HEK293 (cell line): ENCODE data around the gene UGT1A4.
A peak's percentile ranks its signal among the peaks of the same experiment; 100 is the strongest.

Experiments used
- CTCF ChIA-PET: fragments of 350-600 bp; formaldehyde crosslinking; extraction: SDS; loops from one replicate; lab custom pipeline; 2021; ENCODE audit warnings: antibody characterized with exemption; lab: Yijun Ruan, JAX
- POLR2A ChIA-PET: fragments of 300-600 bp; formaldehyde crosslinking; extraction: SDS; loops from one replicate; lab custom pipeline; 2020; ENCODE audit warnings: antibody characterized with exemption, inconsistent platforms; lab: Yijun Ruan, JAX
- H3K27ac ChIP-seq: fragments of 200-500 bp; sonication (Bioruptor generic); 2 replicates; pipeline ENCODE4 v1.5.1; 2014; ENCODE audit warnings: low read depth, low read length, control low read depth, inconsistent platforms; ENCODE audit errors: extremely low read depth
- H3K36me3 ChIP-seq, 2 experiments: fragments of 200-500 bp in 1 of 2; sonication (Bioruptor generic) in 1 of 2; 1 replicate in 1 of 2; 2 replicates in 1 of 2; pipeline ENCODE4 v1.5.1; 2014 to 2017; ENCODE audit warnings: inconsistent platforms in 2 of 2, low read length in 2 of 2; ENCODE audit not compliant: control insufficient read depth in 2 of 2, insufficient read depth in 1 of 2
- H3K4me1 ChIP-seq: fragments of 200-500 bp; sonication (Bioruptor generic); 2 replicates; pipeline ENCODE4 v1.5.1; 2014; ENCODE audit warnings: mild to moderate bottlenecking, low read length, inconsistent platforms; ENCODE audit not compliant: control insufficient read depth, insufficient read depth
- H3K4me3 ChIP-seq: 2 replicates; pipeline ENCODE4 v1.5.1; 2011; ENCODE audit warnings: low read depth, mild to moderate bottlenecking, control low read depth, low read length, moderate library complexity
- H3K9me3 ChIP-seq: fragments of 200-500 bp; sonication (Bioruptor generic); 2 replicates; pipeline ENCODE4 v1.5.1; 2014; ENCODE audit warnings: low read depth, low read length, inconsistent platforms; ENCODE audit not compliant: control insufficient read depth, insufficient read depth
- EGR2 ChIP-seq: fragments of 450-650 bp; formaldehyde crosslinking; IDR thresholded peaks from 2 replicates; pipeline ENCODE4 v1.5.1; 2016; ENCODE audit warnings: low read depth, missing biosample characterization, missing genetic modification characterization
- GLI2 ChIP-seq: fragments of 450-650 bp; formaldehyde crosslinking; IDR thresholded peaks from 2 replicates; pipeline ENCODE4; 2017; ENCODE audit warnings: missing biosample characterization, missing genetic modification characterization, low read depth, borderline replicate concordance
- RBAK ChIP-seq: fragments of 450-650 bp; formaldehyde crosslinking; IDR thresholded peaks from 2 replicates; pipeline ENCODE4 v1.5.1; 2016; ENCODE audit warnings: missing biosample characterization, missing genetic modification characterization
- YY2 ChIP-seq: fragments of 450-650 bp; formaldehyde crosslinking; IDR thresholded peaks from 2 replicates; pipeline ENCODE4 v1.5.1; 2016; ENCODE audit warnings: missing biosample characterization, missing genetic modification characterization
- ZFHX2 ChIP-seq: fragments of 450-650 bp; formaldehyde crosslinking; conservative IDR thresholded peaks from 2 replicates; pipeline ENCODE4 v1.5.1; 2016; ENCODE audit warnings: missing biosample characterization, missing genetic modification characterization
- ZNF214 ChIP-seq: fragments of 450-650 bp; formaldehyde crosslinking; IDR thresholded peaks from 2 replicates; pipeline ENCODE4 v1.5.1; 2017; ENCODE audit warnings: missing biosample characterization, mild to moderate bottlenecking, missing genetic modification characterization, borderline replicate concordance
- ZNF223 ChIP-seq: fragments of 450-650 bp; formaldehyde crosslinking; IDR thresholded peaks from 2 replicates; pipeline ENCODE4 v1.5.1; 2016; ENCODE audit warnings: missing biosample characterization, missing genetic modification characterization
- ZNF529 ChIP-seq: fragments of 450-650 bp; formaldehyde crosslinking; IDR thresholded peaks from 2 replicates; pipeline ENCODE4 v1.5.1; 2017; ENCODE audit warnings: missing genetic modification characterization, missing biosample characterization; ENCODE audit not compliant: insufficient replicate concordance
- ZNF555 ChIP-seq: fragments of 450-650 bp; formaldehyde crosslinking; conservative IDR thresholded peaks from 2 replicates; pipeline ENCODE4 v1.5.1; 2017; ENCODE audit warnings: missing biosample characterization, mild to moderate bottlenecking, missing genetic modification characterization, inconsistent platforms
- ZNF626 ChIP-seq: fragments of 450-650 bp; sonication (Bioruptor Pico); formaldehyde crosslinking; IDR thresholded peaks from 2 replicates; pipeline ENCODE4 v1.5.1; 2018; ENCODE audit warnings: missing biosample characterization, missing genetic modification characterization, inconsistent platforms
- TF ChIP-seq, protein P1 (sequence below): fragments of 450-650 bp; formaldehyde crosslinking; IDR thresholded peaks from 2 replicates; pipeline ENCODE4 v1.5.1; 2016; ENCODE audit warnings: missing biosample characterization, missing genetic modification characterization, borderline replicate concordance
- TF ChIP-seq, protein P2 (sequence below): fragments of 450-650 bp; formaldehyde crosslinking; IDR thresholded peaks from 2 replicates; pipeline ENCODE4 v1.5.1; 2016; ENCODE audit warnings: missing biosample characterization, missing genetic modification characterization
- TF ChIP-seq, protein P3 (sequence below): fragments of 450-650 bp; formaldehyde crosslinking; IDR thresholded peaks from 2 replicates; pipeline ENCODE4 v1.5.1; 2016; ENCODE audit warnings: missing biosample characterization, missing genetic modification characterization
- TF ChIP-seq, protein P4 (sequence below): fragments of 450-650 bp; formaldehyde crosslinking; IDR thresholded peaks from 2 replicates; pipeline ENCODE4 v1.5.1; 2016; ENCODE audit warnings: missing biosample characterization, missing genetic modification characterization
- TF ChIP-seq, protein P5 (sequence below): fragments of 450-650 bp; formaldehyde crosslinking; IDR thresholded peaks from 2 replicates; pipeline ENCODE4 v1.5.1; 2016; ENCODE audit warnings: missing biosample characterization, missing genetic modification characterization
- TF ChIP-seq, protein P6 (sequence below): fragments of 450-650 bp; formaldehyde crosslinking; IDR thresholded peaks from 2 replicates; pipeline ENCODE4 v1.5.1; 2016; ENCODE audit warnings: missing biosample characterization, missing genetic modification characterization, low read depth

The UGT1A4 gene

DNA sequence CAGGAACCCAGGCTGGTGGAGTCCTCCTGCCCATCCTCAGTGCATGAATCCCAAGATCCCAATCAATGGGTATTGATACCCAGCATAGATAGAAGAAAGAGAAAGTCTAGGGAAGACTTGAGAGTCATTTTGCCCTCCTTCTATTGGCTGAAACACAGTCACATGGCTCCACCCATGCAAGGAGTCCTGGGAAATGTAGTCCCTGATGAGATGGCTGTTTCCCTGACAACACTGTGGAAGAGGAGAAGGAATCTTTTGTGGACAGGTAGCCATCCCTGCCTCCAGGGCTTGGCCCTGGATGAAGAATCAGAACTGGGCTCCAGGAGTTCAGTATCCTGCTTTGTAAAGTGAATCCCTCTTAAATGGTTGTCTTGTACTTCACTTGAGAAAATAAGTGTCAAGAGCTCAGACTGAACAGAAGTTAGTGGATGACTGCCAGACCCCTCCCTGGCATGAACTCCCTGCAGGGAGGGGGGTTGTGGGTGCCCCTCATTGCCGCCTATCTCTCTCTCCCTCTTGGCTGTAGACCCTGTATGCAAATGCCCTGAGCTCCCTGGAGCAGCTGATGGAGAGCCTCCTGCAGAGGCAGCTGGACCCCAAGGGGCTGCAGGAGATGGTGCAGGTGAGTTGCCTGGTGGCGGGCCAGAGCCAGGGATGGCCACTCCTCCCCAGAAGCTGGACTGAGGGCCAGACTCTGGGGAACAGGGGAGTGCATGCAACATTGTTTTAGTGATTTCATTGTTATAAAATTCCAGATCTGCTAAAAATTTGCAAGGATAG is 95.7 kb downstream of the UGT1A4 start (continued):
- TF ChIP-seq, protein P1, sequence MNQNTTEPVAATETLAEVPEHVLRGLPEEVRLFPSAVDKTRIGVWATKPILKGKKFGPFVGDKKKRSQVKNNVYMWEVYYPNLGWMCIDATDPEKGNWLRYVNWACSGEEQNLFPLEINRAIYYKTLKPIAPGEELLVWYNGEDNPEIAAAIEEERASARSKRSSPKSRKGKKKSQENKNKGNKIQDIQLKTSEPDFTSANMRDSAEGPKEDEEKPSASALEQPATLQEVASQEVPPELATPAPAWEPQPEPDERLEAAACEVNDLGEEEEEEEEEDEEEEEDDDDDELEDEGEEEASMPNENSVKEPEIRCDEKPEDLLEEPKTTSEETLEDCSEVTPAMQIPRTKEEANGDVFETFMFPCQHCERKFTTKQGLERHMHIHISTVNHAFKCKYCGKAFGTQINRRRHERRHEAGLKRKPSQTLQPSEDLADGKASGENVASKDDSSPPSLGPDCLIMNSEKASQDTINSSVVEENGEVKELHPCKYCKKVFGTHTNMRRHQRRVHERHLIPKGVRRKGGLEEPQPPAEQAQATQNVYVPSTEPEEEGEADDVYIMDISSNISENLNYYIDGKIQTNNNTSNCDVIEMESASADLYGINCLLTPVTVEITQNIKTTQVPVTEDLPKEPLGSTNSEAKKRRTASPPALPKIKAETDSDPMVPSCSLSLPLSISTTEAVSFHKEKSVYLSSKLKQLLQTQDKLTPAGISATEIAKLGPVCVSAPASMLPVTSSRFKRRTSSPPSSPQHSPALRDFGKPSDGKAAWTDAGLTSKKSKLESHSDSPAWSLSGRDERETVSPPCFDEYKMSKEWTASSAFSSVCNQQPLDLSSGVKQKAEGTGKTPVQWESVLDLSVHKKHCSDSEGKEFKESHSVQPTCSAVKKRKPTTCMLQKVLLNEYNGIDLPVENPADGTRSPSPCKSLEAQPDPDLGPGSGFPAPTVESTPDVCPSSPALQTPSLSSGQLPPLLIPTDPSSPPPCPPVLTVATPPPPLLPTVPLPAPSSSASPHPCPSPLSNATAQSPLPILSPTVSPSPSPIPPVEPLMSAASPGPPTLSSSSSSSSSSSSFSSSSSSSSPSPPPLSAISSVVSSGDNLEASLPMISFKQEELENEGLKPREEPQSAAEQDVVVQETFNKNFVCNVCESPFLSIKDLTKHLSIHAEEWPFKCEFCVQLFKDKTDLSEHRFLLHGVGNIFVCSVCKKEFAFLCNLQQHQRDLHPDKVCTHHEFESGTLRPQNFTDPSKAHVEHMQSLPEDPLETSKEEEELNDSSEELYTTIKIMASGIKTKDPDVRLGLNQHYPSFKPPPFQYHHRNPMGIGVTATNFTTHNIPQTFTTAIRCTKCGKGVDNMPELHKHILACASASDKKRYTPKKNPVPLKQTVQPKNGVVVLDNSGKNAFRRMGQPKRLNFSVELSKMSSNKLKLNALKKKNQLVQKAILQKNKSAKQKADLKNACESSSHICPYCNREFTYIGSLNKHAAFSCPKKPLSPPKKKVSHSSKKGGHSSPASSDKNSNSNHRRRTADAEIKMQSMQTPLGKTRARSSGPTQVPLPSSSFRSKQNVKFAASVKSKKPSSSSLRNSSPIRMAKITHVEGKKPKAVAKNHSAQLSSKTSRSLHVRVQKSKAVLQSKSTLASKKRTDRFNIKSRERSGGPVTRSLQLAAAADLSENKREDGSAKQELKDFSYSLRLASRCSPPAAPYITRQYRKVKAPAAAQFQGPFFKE, result no peak
- TF ChIP-seq, all 188 proteins: peak for 0

DNA sequence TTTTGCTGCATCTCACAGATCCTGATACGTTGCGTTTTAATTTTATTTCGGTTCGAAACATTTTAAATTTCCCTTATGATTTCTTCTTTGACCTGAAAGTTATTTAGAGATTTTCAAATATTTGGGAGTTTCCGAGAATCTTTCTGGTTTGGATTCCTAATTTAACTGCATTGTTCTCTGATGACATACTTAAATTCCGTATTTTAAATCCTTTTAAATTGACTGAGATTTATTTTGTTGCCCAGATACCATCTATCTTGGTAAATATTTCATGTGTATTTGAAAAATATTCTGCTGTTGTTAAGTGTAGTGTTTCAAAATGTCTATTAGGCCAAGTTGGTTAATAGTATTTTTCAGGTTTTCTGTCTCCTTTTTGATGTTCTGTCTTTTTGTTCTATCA is 97.3 kb downstream of the UGT1A4 start:
- POLR2A ChIA-PET, result no interaction called here
- Histone ChIP-seq H3K4me3 (no peak overlapping the region), H3K27ac (no peak overlapping the region), H3K9me3 (no peaks in the 10 kb centered on the region)
- TF ChIP-seq ZNF529 (tag by site-specific recombination), result no peak
- no peak for TF ChIP-seq ZNF223
- TF ChIP-seq, protein P2, sequence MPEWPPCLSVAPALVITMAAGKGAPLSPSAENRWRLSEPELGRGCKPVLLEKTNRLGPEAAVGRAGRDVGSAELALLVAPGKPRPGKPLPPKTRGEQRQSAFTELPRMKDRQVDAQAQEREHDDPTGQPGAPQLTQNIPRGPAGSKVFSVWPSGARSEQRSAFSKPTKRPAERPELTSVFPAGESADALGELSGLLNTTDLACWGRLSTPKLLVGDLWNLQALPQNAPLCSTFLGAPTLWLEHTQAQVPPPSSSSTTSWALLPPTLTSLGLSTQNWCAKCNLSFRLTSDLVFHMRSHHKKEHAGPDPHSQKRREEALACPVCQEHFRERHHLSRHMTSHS (tag by site-specific recombination), result no peak
- TF ChIP-seq EGR2 (tag by site-specific recombination), result no peak
- TF ChIP-seq, protein P3, sequence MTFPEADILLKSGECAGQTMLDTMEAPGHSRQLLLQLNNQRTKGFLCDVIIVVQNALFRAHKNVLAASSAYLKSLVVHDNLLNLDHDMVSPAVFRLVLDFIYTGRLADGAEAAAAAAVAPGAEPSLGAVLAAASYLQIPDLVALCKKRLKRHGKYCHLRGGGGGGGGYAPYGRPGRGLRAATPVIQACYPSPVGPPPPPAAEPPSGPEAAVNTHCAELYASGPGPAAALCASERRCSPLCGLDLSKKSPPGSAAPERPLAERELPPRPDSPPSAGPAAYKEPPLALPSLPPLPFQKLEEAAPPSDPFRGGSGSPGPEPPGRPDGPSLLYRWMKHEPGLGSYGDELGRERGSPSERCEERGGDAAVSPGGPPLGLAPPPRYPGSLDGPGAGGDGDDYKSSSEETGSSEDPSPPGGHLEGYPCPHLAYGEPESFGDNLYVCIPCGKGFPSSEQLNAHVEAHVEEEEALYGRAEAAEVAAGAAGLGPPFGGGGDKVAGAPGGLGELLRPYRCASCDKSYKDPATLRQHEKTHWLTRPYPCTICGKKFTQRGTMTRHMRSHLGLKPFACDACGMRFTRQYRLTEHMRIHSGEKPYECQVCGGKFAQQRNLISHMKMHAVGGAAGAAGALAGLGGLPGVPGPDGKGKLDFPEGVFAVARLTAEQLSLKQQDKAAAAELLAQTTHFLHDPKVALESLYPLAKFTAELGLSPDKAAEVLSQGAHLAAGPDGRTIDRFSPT (tag by site-specific recombination), result no peak
- TF ChIP-seq ZNF214 (tag by site-specific recombination), result no peak
- TF ChIP-seq, protein P4, sequence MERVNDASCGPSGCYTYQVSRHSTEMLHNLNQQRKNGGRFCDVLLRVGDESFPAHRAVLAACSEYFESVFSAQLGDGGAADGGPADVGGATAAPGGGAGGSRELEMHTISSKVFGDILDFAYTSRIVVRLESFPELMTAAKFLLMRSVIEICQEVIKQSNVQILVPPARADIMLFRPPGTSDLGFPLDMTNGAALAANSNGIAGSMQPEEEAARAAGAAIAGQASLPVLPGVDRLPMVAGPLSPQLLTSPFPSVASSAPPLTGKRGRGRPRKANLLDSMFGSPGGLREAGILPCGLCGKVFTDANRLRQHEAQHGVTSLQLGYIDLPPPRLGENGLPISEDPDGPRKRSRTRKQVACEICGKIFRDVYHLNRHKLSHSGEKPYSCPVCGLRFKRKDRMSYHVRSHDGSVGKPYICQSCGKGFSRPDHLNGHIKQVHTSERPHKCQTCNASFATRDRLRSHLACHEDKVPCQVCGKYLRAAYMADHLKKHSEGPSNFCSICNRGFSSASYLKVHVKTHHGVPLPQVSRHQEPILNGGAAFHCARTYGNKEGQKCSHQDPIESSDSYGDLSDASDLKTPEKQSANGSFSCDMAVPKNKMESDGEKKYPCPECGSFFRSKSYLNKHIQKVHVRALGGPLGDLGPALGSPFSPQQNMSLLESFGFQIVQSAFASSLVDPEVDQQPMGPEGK, result no peak
- no peak for TF ChIP-seq GLI2 (tag by site-specific recombination)
- TF ChIP-seq ZNF555 (tag by site-specific recombination), result no peak
- TF ChIP-seq, all 188 proteins: peak for 0
- peaks cover 5% of the 10 kb centered on the region; the same call in 1 of the 2 replicates for H3K4me1 ChIP-seq
- CTCF ChIA-PET, result no interaction called here
- no peaks in the 10 kb centered on the region for H3K36me3 ChIP-seq

DNA sequence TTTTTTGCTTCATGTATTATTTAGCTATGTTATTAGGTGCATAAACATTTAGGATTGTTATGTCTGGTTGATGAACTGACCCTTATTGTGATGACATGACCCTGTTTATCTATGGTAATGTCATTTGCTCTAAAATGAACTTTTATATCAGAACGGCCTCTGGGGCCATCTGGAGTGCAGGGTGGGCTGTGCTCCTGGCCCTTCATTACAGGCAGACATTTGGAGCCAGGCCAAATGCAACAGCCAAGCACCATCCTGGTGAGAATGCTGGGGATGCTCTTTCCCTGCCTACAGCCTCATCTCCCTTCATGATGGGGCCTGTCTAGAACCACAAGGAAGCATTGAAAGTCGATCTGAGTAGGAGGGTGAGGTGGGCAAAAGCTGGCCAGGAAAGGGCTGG is 97.8 kb downstream of the UGT1A4 start:
- Histone ChIP-seq H3K27ac (no peak overlapping the region), H3K36me3 (no peaks in the 10 kb centered on the region), H3K4me3 (no peak overlapping the region), H3K9me3 (no peaks in the 10 kb centered on the region), H3K4me1 (peaks cover 5% of the 10 kb centered on the region; the same call in 1 of the 2 replicates)
- CTCF ChIA-PET, result no interaction called here
- POLR2A ChIA-PET, result no interaction called here
- no peak for TF ChIP-seq RBAK (tag by site-specific recombination)
- 0 out of 2 replicates have a peak, but pooled peaks have one; percentile 7 for TF ChIP-seq EGR2 (tag by site-specific recombination)
- no peak for TF ChIP-seq ZNF626 (tag by site-specific recombination)
- TF ChIP-seq YY2, result no peak
- TF ChIP-seq, protein P5, sequence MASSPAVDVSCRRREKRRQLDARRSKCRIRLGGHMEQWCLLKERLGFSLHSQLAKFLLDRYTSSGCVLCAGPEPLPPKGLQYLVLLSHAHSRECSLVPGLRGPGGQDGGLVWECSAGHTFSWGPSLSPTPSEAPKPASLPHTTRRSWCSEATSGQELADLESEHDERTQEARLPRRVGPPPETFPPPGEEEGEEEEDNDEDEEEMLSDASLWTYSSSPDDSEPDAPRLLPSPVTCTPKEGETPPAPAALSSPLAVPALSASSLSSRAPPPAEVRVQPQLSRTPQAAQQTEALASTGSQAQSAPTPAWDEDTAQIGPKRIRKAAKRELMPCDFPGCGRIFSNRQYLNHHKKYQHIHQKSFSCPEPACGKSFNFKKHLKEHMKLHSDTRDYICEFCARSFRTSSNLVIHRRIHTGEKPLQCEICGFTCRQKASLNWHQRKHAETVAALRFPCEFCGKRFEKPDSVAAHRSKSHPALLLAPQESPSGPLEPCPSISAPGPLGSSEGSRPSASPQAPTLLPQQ (tag by site-specific recombination), result no peak
- peak; percentile 42; the same call in 1 of the 2 replicates for TF ChIP-seq ZFHX2 (tag by site-specific recombination)
- TF ChIP-seq, protein P6, sequence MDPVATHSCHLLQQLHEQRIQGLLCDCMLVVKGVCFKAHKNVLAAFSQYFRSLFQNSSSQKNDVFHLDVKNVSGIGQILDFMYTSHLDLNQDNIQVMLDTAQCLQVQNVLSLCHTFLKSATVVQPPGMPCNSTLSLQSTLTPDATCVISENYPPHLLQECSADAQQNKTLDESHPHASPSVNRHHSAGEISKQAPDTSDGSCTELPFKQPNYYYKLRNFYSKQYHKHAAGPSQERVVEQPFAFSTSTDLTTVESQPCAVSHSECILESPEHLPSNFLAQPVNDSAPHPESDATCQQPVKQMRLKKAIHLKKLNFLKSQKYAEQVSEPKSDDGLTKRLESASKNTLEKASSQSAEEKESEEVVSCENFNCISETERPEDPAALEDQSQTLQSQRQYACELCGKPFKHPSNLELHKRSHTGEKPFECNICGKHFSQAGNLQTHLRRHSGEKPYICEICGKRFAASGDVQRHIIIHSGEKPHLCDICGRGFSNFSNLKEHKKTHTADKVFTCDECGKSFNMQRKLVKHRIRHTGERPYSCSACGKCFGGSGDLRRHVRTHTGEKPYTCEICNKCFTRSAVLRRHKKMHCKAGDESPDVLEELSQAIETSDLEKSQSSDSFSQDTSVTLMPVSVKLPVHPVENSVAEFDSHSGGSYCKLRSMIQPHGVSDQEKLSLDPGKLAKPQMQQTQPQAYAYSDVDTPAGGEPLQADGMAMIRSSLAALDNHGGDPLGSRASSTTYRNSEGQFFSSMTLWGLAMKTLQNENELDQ, result no peak
